Testis (tissue), 2 donors: Measurements from ENCODE around the gene SART3.

Experiments used
- POLR2A ChIP-seq: fragments of 450-650 bp; IDR thresholded peaks from one replicate; pipeline ENCODE4 v1.6.1; 2017; ENCODE audit warnings: antibody characterized with exemption, mild to moderate bottlenecking, moderate library complexity
- TF ChIP-seq, protein P1 (sequence below), 3 experiments: fragments of 450-650 bp in 2 of 3; fragments of 200-600 bp in 1 of 3; sonication (generic) in 1 of 3; IDR thresholded peaks; one replicate each; pipeline ENCODE4 v1.5.1; 2016 to 2019; ENCODE audit warnings: antibody characterized with exemption in 3 of 3, mild to moderate bottlenecking in 2 of 3, moderate library complexity in 1 of 3

DNA sequence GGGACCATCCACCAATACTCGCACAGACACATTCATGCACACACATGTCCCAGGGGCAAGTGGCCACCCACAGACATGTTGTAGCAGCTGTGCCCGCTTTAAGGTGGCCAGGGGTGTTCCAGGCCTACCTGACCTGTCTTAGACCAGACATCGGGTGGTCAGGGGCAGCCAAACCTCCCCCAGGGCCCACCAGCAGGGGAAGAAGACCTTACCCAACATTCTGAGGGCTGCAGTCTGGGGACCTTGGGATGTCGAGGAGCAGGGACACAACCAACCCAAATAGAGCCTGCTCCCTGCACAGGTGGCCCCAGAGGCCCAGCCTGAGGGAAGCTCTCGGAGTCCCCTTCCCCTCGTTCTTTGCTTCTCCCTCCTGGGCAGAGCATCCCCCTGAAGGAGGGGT, 38.6 kb upstream of the SART3 start:
- TF ChIP-seq POLR2A: no peak
- TF ChIP-seq, protein P1, sequence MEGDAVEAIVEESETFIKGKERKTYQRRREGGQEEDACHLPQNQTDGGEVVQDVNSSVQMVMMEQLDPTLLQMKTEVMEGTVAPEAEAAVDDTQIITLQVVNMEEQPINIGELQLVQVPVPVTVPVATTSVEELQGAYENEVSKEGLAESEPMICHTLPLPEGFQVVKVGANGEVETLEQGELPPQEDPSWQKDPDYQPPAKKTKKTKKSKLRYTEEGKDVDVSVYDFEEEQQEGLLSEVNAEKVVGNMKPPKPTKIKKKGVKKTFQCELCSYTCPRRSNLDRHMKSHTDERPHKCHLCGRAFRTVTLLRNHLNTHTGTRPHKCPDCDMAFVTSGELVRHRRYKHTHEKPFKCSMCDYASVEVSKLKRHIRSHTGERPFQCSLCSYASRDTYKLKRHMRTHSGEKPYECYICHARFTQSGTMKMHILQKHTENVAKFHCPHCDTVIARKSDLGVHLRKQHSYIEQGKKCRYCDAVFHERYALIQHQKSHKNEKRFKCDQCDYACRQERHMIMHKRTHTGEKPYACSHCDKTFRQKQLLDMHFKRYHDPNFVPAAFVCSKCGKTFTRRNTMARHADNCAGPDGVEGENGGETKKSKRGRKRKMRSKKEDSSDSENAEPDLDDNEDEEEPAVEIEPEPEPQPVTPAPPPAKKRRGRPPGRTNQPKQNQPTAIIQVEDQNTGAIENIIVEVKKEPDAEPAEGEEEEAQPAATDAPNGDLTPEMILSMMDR (IDR thresholded peaks at IDR 0.05): no peak
